Heart left ventricle (tissue), 13 donors: ENCODE measurements around the gene CSNK1D.

Experiments used
- POLR2A ChIP-seq, 2 donors: fragments of 450-650 bp; IDR thresholded peaks; one replicate each; pipeline ENCODE4 v1.6.1; 2017; ENCODE audit warnings: antibody characterized with exemption in 2 of 2, mild to moderate bottlenecking in 2 of 2, moderate library complexity in 2 of 2
- TF ChIP-seq, protein P1 (sequence below), 12 donors: fragments of 200-600 bp; sonication (generic) in 4 of 12; IDR thresholded peaks; one replicate each; pipeline versions ENCODE4 v1.5.0 to v1.8.0; 2018 to 2022; ENCODE audit warnings: antibody characterized with exemption in 12 of 12, mild to moderate bottlenecking in 5 of 12
- donor health status: ischemic (EF 13 %, LVEDD 7.1; RV severe dilation, severe dysfunction).
- donor health status: DM: no; HTN: yes; CAD: no.
- donor health status: DM: no; HTN: no; CAD: no.
- donor health status: ischemic (EF 25% LVEDD 6.9; RV normal size, moderate dysfunction).
- donor health status: ischemic (EF 25% LVEDD 5.7; RV mildly dilated, moderate dysfunction).
- donor health status: ischemic (EF 35%, LVEDD 5.7; RV mildly dilated, moderate dysfunction).
- donor health status: nonischemic (EF 11% LVEDD 7.7; RV severe dilation, severe dysfunction).
- donor health status: DM: yes; HTN: yes; CAD: no.
- donor health status: PGD.
- donor health status: ischemic (EF 29% LVEDD 5.4; RV normal size, mild dysfunction).
- donor health status: nonischemic (EF 23%, LVEDD 6.1; RV moderate dilation, normal function).

DNA sequence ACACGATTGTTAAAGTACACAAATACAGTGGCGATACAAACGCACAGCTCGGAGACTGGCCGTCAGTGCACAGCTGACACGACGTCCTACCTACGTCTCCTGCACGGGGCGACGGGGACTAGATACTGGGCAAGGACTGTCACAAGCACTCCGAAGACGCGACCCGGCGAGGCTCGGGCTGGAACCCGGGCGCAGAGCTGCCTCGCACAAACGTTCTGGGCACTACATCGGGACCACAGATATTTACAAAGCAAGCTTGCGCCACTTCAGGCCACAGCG is 30.9 kb downstream of the CSNK1D start:
- TF ChIP-seq POLR2A (IDR thresholded peaks at IDR 0.05), result no peak
- TF ChIP-seq, protein P1, sequence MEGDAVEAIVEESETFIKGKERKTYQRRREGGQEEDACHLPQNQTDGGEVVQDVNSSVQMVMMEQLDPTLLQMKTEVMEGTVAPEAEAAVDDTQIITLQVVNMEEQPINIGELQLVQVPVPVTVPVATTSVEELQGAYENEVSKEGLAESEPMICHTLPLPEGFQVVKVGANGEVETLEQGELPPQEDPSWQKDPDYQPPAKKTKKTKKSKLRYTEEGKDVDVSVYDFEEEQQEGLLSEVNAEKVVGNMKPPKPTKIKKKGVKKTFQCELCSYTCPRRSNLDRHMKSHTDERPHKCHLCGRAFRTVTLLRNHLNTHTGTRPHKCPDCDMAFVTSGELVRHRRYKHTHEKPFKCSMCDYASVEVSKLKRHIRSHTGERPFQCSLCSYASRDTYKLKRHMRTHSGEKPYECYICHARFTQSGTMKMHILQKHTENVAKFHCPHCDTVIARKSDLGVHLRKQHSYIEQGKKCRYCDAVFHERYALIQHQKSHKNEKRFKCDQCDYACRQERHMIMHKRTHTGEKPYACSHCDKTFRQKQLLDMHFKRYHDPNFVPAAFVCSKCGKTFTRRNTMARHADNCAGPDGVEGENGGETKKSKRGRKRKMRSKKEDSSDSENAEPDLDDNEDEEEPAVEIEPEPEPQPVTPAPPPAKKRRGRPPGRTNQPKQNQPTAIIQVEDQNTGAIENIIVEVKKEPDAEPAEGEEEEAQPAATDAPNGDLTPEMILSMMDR (IDR thresholded peaks at IDR 0.05), result no peak
